HUES48 (cell line): ENCODE data around the gene MEGF6.

Experiments used
- H3K27ac ChIP-seq: one replicate; pipeline ENCODE4 v1.7.0; 2013; ENCODE audit warnings: low read depth, low read length, inconsistent platforms
- H3K27me3 ChIP-seq: 2 replicates; pipeline ENCODE4 v1.6.1; 2013; ENCODE audit warnings: mild to moderate bottlenecking, low read length; ENCODE audit not compliant: control insufficient read depth, insufficient read depth
- H3K36me3 ChIP-seq: 2 replicates; pipeline ENCODE4 v1.6.1; 2013; ENCODE audit warnings: low read length; ENCODE audit not compliant: control insufficient read depth, insufficient read depth
- H3K4me1 ChIP-seq: 2 replicates; pipeline ENCODE4 v1.6.1; 2013; ENCODE audit warnings: mild to moderate bottlenecking, low read length; ENCODE audit not compliant: control insufficient read depth, insufficient read depth
- H3K4me3 ChIP-seq: 2 replicates; pipeline ENCODE4 v1.5.1; 2013; ENCODE audit warnings: mild to moderate bottlenecking, low read depth, low read length
- H3K9ac ChIP-seq: 2 replicates; pipeline ENCODE4 v1.6.1; 2013; ENCODE audit warnings: mild to moderate bottlenecking, low read depth, low read length, moderate library complexity
- H3K9me3 ChIP-seq: 2 replicates; pipeline ENCODE4 v1.6.1; 2013; ENCODE audit warnings: low read length; ENCODE audit not compliant: control insufficient read depth, insufficient read depth

Gene MEGF6

GRCh38 chr1:3520419-3521378, 90.6 kb downstream of the MEGF6 start:
- no peak overlapping the region for H3K27ac ChIP-seq
- H3K36me3 ChIP-seq: no peaks in the 10 kb centered on the region
- H3K4me3 ChIP-seq: no peak overlapping the region
- no peaks in the 10 kb centered on the region for H3K4me1 ChIP-seq
- no peaks in the 10 kb centered on the region for H3K27me3 ChIP-seq
- no peaks in the 10 kb centered on the region; the same call in 1 of the 2 replicates for H3K9me3 ChIP-seq
- H3K9ac ChIP-seq: no peak overlapping the region

GRCh38 chr1:3519301-3519885, 91.9 kb downstream of the MEGF6 start:
- no peaks in the 10 kb centered on the region for H3K36me3 ChIP-seq
- H3K9me3 ChIP-seq: no peaks in the 10 kb centered on the region; the same call in 1 of the 2 replicates
- no peak overlapping the region for H3K9ac ChIP-seq
- no peak overlapping the region for H3K27ac ChIP-seq
- H3K4me1 ChIP-seq: no peaks in the 10 kb centered on the region
- no peak overlapping the region for H3K4me3 ChIP-seq
- no peaks in the 10 kb centered on the region for H3K27me3 ChIP-seq

GRCh38 chr1:3518756-3519155, 92.6 kb downstream of the MEGF6 start:
- Histone ChIP-seq H3K27me3 (no peaks in the 10 kb centered on the region), H3K4me1 (no peaks in the 10 kb centered on the region), H3K36me3 (no peaks in the 10 kb centered on the region)

GRCh38 chr1:3518256-3518655, 93.1 kb downstream of the MEGF6 start:
- Histone ChIP-seq H3K27me3 (no peaks in the 10 kb centered on the region), H3K4me3 (no peak overlapping the region), H3K36me3 (no peaks in the 10 kb centered on the region), H3K4me1 (no peaks in the 10 kb centered on the region), H3K27ac (no peak overlapping the region), H3K9me3 (no peaks in the 10 kb centered on the region; the same call in 1 of the 2 replicates), H3K9ac (no peak overlapping the region)

More at GRCh38 chr1:3518756-3519155, 92.6 kb downstream of the MEGF6 start:
- Histone ChIP-seq H3K4me3 (no peak overlapping the region), H3K9ac (no peak overlapping the region), H3K27ac (no peak overlapping the region), H3K9me3 (no peaks in the 10 kb centered on the region; the same call in 1 of the 2 replicates)

- H3K4me3 ChIP-seq: no peak overlapping the region
- H3K4me1 ChIP-seq: no peaks in the 10 kb centered on the region
Measured at GRCh38 chr1:3516911-3517675, 94.2 kb downstream of the MEGF6 start.

GRCh38 chr1:3516481-3516869, 94.8 kb downstream of the MEGF6 start:
- no peaks in the 10 kb centered on the region for H3K4me1 ChIP-seq
- H3K27me3 ChIP-seq: no peaks in the 10 kb centered on the region
- no peaks in the 10 kb centered on the region for H3K36me3 ChIP-seq
- H3K27ac ChIP-seq: no peak overlapping the region
- no peaks in the 10 kb centered on the region; the same call in 1 of the 2 replicates for H3K9me3 ChIP-seq
- no peak overlapping the region for H3K9ac ChIP-seq
- H3K4me3 ChIP-seq: no peak overlapping the region

More at GRCh38 chr1:3516911-3517675, 94.2 kb downstream of the MEGF6 start:
- Histone ChIP-seq H3K9ac (no peak overlapping the region), H3K27ac (no peak overlapping the region), H3K27me3 (no peaks in the 10 kb centered on the region), H3K36me3 (no peaks in the 10 kb centered on the region), H3K9me3 (no peaks in the 10 kb centered on the region; the same call in 1 of the 2 replicates)

- no peaks in the 10 kb centered on the region; the same call in 1 of the 2 replicates for H3K9me3 ChIP-seq
- no peaks in the 10 kb centered on the region for H3K27me3 ChIP-seq
- H3K9ac ChIP-seq: no peak overlapping the region
Measured at GRCh38 chr1:3515774-3516480, 95.4 kb downstream of the MEGF6 start.

GRCh38 chr1:3515272-3515671, 96.0 kb downstream of the MEGF6 start:
- Histone ChIP-seq H3K4me3 (no peak overlapping the region), H3K9me3 (no peaks in the 10 kb centered on the region; the same call in 1 of the 2 replicates), H3K9ac (no peak overlapping the region), H3K36me3 (no peaks in the 10 kb centered on the region), H3K27me3 (no peaks in the 10 kb centered on the region), H3K4me1 (no peaks in the 10 kb centered on the region), H3K27ac (no peak overlapping the region)

More at GRCh38 chr1:3515774-3516480, 95.4 kb downstream of the MEGF6 start:
- H3K36me3 ChIP-seq: no peaks in the 10 kb centered on the region
- no peak overlapping the region for H3K27ac ChIP-seq
- no peak overlapping the region for H3K4me3 ChIP-seq
- no peaks in the 10 kb centered on the region for H3K4me1 ChIP-seq

- Histone ChIP-seq H3K36me3 (no peaks in the 10 kb centered on the region), H3K4me3 (no peak overlapping the region), H3K27ac (no peak overlapping the region), H3K9me3 (no peaks in the 10 kb centered on the region; the same call in 1 of the 2 replicates), H3K27me3 (no peaks in the 10 kb centered on the region), H3K9ac (no peak overlapping the region), H3K4me1 (no peaks in the 10 kb centered on the region)
Measured at GRCh38 chr1:3514404-3514803, 96.9 kb downstream of the MEGF6 start.

GRCh38 chr1:3511856-3512255, 99.5 kb downstream of the MEGF6 start:
- Histone ChIP-seq H3K4me1 (no peaks in the 10 kb centered on the region), H3K27ac (no peak overlapping the region), H3K4me3 (no peak overlapping the region), H3K27me3 (no peaks in the 10 kb centered on the region), H3K9me3 (no peaks in the 10 kb centered on the region), H3K36me3 (no peaks in the 10 kb centered on the region), H3K9ac (no peak overlapping the region; the same call in 1 of the 2 replicates)
